ENCODE data around the gene COL8A1.

Gene COL8A1

DNA sequence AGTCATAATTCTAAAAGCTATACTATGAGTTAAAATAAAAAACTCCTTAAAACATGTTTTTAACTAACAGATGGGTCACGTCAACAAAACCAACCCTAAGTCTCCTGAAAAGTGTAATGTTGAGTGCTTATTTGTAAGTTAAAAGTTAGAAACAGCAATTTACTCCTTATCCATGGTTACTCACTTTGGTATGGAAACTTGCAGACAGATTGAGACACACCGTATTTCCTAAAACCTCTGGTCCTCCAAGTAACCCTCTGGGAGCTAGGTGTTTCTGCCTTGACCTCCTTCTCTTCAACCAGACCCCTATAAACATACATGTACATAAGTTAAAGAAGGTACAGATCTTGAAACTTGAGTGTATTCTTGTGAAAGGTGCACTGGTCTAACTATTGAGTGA is 3.1 kb downstream of the COL8A1 start:
- Histone ChIP-seq H3K9ac (ENCODE audit: low read depth, low read length) (no peak overlapping the region), H3K36me3 (ENCODE audit: control insufficient read depth, insufficient read depth, low read length) (no peaks in the 10 kb centered on the region), H3K27me3 (ENCODE audit: control insufficient read depth, insufficient read depth, low read length) (peaks cover 46% of the 10 kb centered on the region), H3K4me1 (ENCODE audit: control insufficient read depth, insufficient read depth, low read length) (no peaks in the 10 kb centered on the region), H3K9me3 (ENCODE audit: control insufficient read depth, insufficient read depth, low read length) (no peaks in the 10 kb centered on the region), H3K4me3 (ENCODE audit: low read depth, low read length) (no peak overlapping the region)

DNA sequence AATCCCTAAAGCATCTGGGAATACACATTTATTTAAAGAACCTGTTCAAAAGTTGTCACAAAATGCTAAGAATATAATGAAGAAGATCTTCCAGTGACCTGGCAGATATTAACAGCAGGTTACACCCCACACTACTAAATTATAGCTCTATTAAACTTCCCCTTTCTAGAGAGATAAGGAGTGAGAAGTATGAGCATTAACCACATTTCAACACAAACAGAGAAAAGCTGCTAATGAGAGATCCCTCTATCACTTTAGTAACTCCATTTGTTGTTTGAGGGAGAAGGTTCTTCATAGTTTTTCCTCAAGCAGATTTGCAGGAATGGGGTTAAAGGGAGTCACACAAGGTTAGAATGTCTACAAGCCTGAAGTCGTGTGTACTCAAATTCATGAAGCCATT is 3.6 kb downstream of the COL8A1 start:
- H3K4me1 ChIP-seq (ENCODE audit: control insufficient read depth, insufficient read depth, low read length), result no peaks in the 10 kb centered on the region
- H3K27me3 ChIP-seq (ENCODE audit: control insufficient read depth, insufficient read depth, low read length), result peaks cover 41% of the 10 kb centered on the region
- no peaks in the 10 kb centered on the region for H3K9me3 ChIP-seq (ENCODE audit: control insufficient read depth, insufficient read depth, low read length)
- no peak overlapping the region for H3K9ac ChIP-seq (ENCODE audit: low read depth, low read length)
- no peaks in the 10 kb centered on the region for H3K36me3 ChIP-seq (ENCODE audit: control insufficient read depth, insufficient read depth, low read length)
- no peak overlapping the region for H3K4me3 ChIP-seq (ENCODE audit: low read depth, low read length)

DNA sequence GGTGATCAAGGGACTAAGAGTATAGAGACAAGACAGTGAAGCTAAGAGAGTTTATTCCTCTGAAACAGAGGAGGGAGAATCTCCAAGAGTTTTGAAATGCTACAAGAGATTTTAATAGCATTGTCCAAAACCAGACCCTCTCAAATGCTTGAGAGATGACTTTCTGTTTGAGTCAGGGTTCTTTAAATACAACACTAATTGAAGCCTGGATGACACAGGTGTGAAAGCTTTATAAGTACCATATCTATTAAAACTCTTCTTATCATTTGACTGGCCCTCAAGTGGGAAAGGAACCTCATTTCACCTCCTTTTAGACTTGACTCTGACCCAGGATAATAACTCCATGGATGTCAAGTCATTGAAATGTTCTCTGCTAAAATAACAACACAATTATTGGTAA is 5.6 kb downstream of the COL8A1 start:
- H3K9me3 ChIP-seq (ENCODE audit: control insufficient read depth, insufficient read depth, low read length), result no peaks in the 10 kb centered on the region
- H3K4me1 ChIP-seq (ENCODE audit: control insufficient read depth, insufficient read depth, low read length), result no peaks in the 10 kb centered on the region
- no peaks in the 10 kb centered on the region for H3K36me3 ChIP-seq (ENCODE audit: control insufficient read depth, insufficient read depth, low read length)
- peaks cover 22% of the 10 kb centered on the region for H3K27me3 ChIP-seq (ENCODE audit: control insufficient read depth, insufficient read depth, low read length)
- H3K9ac ChIP-seq (ENCODE audit: low read depth, low read length), result no peak overlapping the region
- H3K4me3 ChIP-seq (ENCODE audit: low read depth, low read length), result no peak overlapping the region

DNA sequence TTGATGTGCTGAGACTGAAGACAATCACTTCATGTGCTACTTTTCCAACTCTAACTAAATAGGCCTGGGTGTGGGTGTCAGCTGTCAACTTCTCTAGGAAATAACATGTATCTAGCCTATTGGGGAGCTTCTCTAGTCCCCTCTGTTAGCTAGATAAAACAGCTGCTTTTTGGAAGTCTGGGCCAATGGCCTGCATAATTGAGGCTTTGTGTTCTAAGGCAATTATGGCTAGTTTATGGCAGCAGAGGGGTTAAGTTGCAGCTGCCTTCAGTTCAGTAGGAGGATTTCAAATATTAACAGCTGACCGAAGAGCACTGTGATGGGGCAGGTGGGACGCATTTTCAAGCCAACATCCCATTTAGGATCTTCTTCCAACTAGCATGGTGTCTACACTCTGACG is 6.4 kb downstream of the COL8A1 start:
- Histone ChIP-seq H3K4me3 (ENCODE audit: low read depth, low read length) (no peak overlapping the region), H3K27me3 (ENCODE audit: control insufficient read depth, insufficient read depth, low read length) (peaks cover 15% of the 10 kb centered on the region), H3K9ac (ENCODE audit: low read depth, low read length) (no peak overlapping the region), H3K4me1 (ENCODE audit: control insufficient read depth, insufficient read depth, low read length) (no peaks in the 10 kb centered on the region), H3K9me3 (ENCODE audit: control insufficient read depth, insufficient read depth, low read length) (no peaks in the 10 kb centered on the region), H3K36me3 (ENCODE audit: control insufficient read depth, insufficient read depth, low read length) (no peaks in the 10 kb centered on the region)

DNA sequence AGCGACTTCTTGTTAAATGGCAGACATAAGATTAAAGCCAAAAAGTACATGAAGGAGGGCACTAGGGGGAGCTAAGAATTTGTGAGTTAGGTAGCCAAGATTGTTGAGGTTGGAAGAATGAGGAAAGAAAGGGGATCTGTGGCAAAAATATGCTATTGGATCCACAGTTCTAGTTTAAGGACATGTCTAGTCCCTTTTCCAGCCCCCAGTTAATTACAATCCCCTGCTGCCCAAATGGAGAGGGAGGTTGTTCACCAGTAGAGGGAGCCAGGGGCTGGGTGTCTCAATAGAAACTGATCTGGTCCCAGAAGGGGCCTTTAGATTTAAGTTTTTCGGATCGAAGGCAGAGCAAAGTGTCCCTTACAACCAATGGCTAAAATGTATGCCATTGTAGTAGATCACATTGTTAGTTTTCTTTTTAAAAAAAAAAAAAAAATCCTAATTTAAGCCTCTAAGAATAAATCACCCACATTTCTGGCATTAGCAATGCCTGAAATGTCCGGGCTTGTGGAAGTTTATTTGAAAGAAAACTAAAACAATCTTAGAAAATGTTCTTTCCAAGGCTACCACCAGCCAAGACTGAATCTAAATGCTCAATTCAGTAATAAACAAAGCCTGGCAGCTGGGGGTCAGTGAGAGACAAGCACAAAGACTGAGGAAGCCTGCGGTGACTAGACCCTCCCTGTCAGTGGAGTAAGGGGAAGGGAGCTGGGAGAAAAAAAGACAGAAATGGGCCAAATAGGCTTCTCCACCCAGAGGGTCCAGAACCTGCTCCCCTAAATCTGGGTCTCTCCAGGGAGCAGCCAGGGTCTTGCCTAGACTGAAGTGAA is 7.1 kb downstream of the COL8A1 start:
- no peaks in the 10 kb centered on the region for H3K9me3 ChIP-seq (ENCODE audit: control insufficient read depth, insufficient read depth, low read length)
- peaks cover 7% of the 10 kb centered on the region for H3K27me3 ChIP-seq (ENCODE audit: control insufficient read depth, insufficient read depth, low read length)
- H3K4me1 ChIP-seq (ENCODE audit: control insufficient read depth, insufficient read depth, low read length), result no peaks in the 10 kb centered on the region
- H3K9ac ChIP-seq (ENCODE audit: low read depth, low read length), result no peak overlapping the region
- H3K36me3 ChIP-seq (ENCODE audit: control insufficient read depth, insufficient read depth, low read length), result no peaks in the 10 kb centered on the region
- no peak overlapping the region for H3K4me3 ChIP-seq (ENCODE audit: low read depth, low read length)

DNA sequence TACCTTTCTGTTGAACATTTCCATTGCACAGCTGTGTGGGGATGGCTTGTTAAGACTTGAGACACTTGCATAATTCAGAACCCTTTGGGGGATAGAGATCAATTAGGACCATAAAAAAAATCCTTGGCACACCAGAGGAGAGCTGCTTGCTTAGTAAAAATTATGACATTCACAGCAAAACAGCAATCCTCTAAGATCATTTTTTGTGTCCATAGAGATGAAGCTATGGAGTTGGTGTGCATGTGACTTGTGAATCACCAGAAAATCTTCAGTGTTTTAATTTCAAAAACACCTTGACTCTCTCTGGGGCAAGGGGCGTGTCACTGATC is 7.7 kb downstream of the COL8A1 start:
- H3K27me3 ChIP-seq (ENCODE audit: control insufficient read depth, insufficient read depth, low read length), result peaks cover 2% of the 10 kb centered on the region
- H3K9me3 ChIP-seq (ENCODE audit: control insufficient read depth, insufficient read depth, low read length), result no peaks in the 10 kb centered on the region
- no peaks in the 10 kb centered on the region for H3K36me3 ChIP-seq (ENCODE audit: control insufficient read depth, insufficient read depth, low read length)
- no peak overlapping the region for H3K9ac ChIP-seq (ENCODE audit: low read depth, low read length)
- no peaks in the 10 kb centered on the region for H3K4me1 ChIP-seq (ENCODE audit: control insufficient read depth, insufficient read depth, low read length)
- H3K4me3 ChIP-seq (ENCODE audit: low read depth, low read length), result no peak overlapping the region

DNA sequence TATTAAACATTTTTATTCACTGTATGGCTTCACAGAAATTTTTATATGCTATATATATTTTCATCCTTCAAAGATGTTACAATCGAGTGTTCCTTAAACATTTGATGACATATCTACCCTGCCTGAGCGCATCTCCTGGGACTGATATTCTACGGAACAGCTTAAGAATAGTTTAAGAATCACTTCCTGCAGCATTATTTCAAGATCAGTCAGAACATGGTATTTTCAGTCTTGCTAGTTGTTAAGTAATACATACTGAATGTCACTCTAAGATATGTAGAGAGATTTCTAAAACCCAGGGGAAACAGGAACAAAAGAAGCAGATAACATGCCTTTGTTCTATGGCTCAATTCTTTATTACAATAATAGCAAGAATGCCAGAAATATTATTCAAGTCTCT is 8.7 kb downstream of the COL8A1 start:
- Histone ChIP-seq H3K4me1 (ENCODE audit: control insufficient read depth, insufficient read depth, low read length) (no peaks in the 10 kb centered on the region), H3K36me3 (ENCODE audit: control insufficient read depth, insufficient read depth, low read length) (no peaks in the 10 kb centered on the region), H3K9ac (ENCODE audit: low read depth, low read length) (no peak overlapping the region), H3K9me3 (ENCODE audit: control insufficient read depth, insufficient read depth, low read length) (no peaks in the 10 kb centered on the region), H3K4me3 (ENCODE audit: low read depth, low read length) (no peak overlapping the region), H3K27me3 (ENCODE audit: control insufficient read depth, insufficient read depth, low read length) (no peaks in the 10 kb centered on the region)

DNA sequence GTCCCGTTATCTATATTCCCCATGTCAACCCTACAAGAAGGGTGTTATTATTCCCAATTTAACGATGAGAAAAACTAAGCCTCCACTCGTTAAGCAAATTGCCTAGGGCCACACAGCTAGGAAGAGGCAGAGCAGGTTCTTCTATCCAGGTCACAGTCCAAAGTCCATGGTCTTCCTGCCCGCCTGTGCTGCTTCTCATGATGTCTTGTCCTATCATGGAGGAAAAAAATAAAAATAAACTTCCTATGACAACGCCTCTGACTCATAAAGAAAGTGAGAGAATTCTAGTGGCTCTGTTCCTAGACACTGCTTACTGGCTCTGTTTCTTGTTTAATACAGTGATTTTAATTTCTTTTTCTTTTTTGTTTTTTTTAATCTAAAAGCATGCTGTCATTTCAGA is 9.7 kb downstream of the COL8A1 start:
- no peaks in the 10 kb centered on the region for H3K36me3 ChIP-seq (ENCODE audit: control insufficient read depth, insufficient read depth, low read length)
- no peak overlapping the region for H3K9ac ChIP-seq (ENCODE audit: low read depth, low read length)
- no peaks in the 10 kb centered on the region for H3K27me3 ChIP-seq (ENCODE audit: control insufficient read depth, insufficient read depth, low read length)
- no peaks in the 10 kb centered on the region for H3K4me1 ChIP-seq (ENCODE audit: control insufficient read depth, insufficient read depth, low read length)
- no peaks in the 10 kb centered on the region for H3K9me3 ChIP-seq (ENCODE audit: control insufficient read depth, insufficient read depth, low read length)
- H3K4me3 ChIP-seq (ENCODE audit: low read depth, low read length), result no peak overlapping the region

DNA sequence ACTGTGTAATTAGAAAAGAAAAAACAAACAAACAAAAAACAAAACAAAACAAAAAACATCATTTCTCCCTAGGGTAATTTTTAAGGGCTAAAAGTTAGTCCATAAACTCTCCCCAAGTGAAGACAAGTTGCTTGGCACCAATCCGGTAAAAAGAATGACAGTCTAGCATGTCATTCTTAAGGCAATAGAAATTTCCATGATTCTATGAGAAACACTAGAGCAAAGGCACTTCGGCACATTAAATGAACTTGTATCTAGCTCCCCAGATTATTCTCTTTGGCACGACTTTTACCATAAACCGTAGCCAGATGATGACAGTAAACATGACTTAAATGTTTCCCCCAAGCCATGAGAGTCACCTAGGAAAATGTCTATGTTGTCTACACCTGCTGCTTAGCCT is 10.1 kb downstream of the COL8A1 start:
- Histone ChIP-seq H3K4me1 (ENCODE audit: control insufficient read depth, insufficient read depth, low read length) (no peaks in the 10 kb centered on the region), H3K9me3 (ENCODE audit: control insufficient read depth, insufficient read depth, low read length) (no peaks in the 10 kb centered on the region), H3K27me3 (ENCODE audit: control insufficient read depth, insufficient read depth, low read length) (no peaks in the 10 kb centered on the region), H3K36me3 (ENCODE audit: control insufficient read depth, insufficient read depth, low read length) (no peaks in the 10 kb centered on the region), H3K9ac (ENCODE audit: low read depth, low read length) (no peak overlapping the region), H3K4me3 (ENCODE audit: low read depth, low read length) (no peak overlapping the region)

DNA sequence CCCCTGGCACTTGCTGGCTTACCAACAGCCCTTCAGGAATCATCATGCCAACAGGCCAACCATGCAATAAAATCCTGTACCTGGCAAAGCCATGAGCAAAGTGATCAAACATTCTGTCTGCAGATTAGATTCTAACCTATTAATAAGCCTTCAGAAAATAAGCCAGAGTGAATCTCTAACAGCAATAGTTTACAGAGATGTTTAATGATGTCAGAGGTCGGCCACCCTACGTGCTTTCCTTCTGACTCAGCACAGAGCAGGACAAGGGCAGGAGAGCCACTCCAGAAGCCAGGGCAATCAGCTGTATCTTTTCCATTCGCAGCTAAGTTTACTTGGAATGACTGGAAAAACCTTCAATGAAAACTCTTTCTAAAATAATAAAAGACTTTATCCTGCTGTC is 13.1 kb downstream of the COL8A1 start:
- Histone ChIP-seq H3K27me3 (ENCODE audit: control insufficient read depth, insufficient read depth, low read length) (no peaks in the 10 kb centered on the region), H3K4me1 (ENCODE audit: control insufficient read depth, insufficient read depth, low read length) (no peaks in the 10 kb centered on the region), H3K9ac (ENCODE audit: low read depth, low read length) (no peak overlapping the region), H3K4me3 (ENCODE audit: low read depth, low read length) (no peak overlapping the region), H3K36me3 (ENCODE audit: control insufficient read depth, insufficient read depth, low read length) (no peaks in the 10 kb centered on the region), H3K9me3 (ENCODE audit: control insufficient read depth, insufficient read depth, low read length) (no peaks in the 10 kb centered on the region)

DNA sequence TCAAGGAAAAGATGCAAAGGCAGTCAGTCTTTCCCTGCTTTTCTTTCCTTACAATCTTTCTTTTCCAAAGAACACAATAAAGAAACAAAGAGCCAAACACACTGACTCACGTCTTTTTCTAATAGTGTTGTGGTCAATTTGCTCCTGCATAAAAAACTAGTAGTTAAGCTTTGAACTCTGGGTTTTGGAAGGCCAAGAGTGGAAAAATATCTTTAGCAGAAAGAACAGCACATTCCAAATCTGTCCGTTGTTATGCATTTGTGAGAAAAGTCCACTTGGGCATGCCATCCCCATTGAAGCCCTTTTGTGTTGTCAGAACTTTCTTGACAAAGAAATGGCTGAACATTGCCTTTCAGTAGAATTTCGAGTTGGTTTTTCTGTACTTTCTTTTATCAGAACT is 18.2 kb downstream of the COL8A1 start:
- no peaks in the 10 kb centered on the region for H3K36me3 ChIP-seq (ENCODE audit: control insufficient read depth, insufficient read depth, low read length)
- H3K4me1 ChIP-seq (ENCODE audit: control insufficient read depth, insufficient read depth, low read length), result no peaks in the 10 kb centered on the region
- H3K9me3 ChIP-seq (ENCODE audit: control insufficient read depth, insufficient read depth, low read length), result no peaks in the 10 kb centered on the region
- no peak overlapping the region for H3K4me3 ChIP-seq (ENCODE audit: low read depth, low read length)
- no peaks in the 10 kb centered on the region for H3K27me3 ChIP-seq (ENCODE audit: control insufficient read depth, insufficient read depth, low read length)
- H3K9ac ChIP-seq (ENCODE audit: low read depth, low read length), result no peak overlapping the region

DNA sequence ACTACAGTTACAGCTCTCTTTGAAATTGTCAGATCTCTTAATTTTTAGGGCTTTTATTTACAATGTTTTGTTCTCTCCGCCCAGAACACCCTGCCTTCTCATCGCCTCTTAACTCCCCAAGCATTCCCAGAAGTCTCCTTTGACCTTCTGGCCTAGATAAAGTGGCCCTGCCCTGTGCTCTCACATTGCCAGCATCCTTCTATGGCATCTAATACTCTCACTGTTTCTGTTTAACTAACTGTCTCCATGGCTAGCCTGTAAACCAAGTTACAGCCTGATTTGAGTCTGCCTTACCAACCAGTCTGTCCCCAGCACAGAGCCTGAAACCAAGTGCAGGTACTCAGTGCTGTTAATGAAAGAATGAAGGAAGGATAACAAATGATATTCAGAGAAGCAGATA is 19.9 kb downstream of the COL8A1 start:
- Histone ChIP-seq H3K4me3 (ENCODE audit: low read depth, low read length) (no peak overlapping the region), H3K4me1 (ENCODE audit: control insufficient read depth, insufficient read depth, low read length) (peaks cover 2% of the 10 kb centered on the region), H3K9me3 (ENCODE audit: control insufficient read depth, insufficient read depth, low read length) (no peaks in the 10 kb centered on the region), H3K9ac (ENCODE audit: low read depth, low read length) (no peak overlapping the region), H3K36me3 (ENCODE audit: control insufficient read depth, insufficient read depth, low read length) (no peaks in the 10 kb centered on the region), H3K27me3 (ENCODE audit: control insufficient read depth, insufficient read depth, low read length) (no peaks in the 10 kb centered on the region)

Measured in iPS-15b (cell line).